H1 (cell line): ENCODE data around the gene CISH.

ENCODE experiments used
- BACH1 ChIP-seq: IDR thresholded peaks from 2 replicates; pipeline ENCODE4 v1.6.1; 2012; ENCODE audit warnings: low read length, improper control_type of control experiment
- BRCA1 ChIP-seq: IDR thresholded peaks from 2 replicates; pipeline ENCODE4 v1.6.1; 2012; ENCODE audit warnings: low read depth, low read length, improper control_type of control experiment
- CREB1 ChIP-seq: IDR thresholded peaks from 2 replicates; pipeline ENCODE4 v1.6.1; 2012; ENCODE audit warnings: inconsistent platforms
- CTCF ChIP-seq, 3 experiments: IDR thresholded peaks; 1 replicate in 2 of 3; 2 replicates in 1 of 3; pipeline versions ENCODE4 v1.5.1 to v1.6.1; 2011; ENCODE audit warnings: low read length in 3 of 3, mild to moderate bottlenecking in 3 of 3, inconsistent platforms in 2 of 3, low read depth in 1 of 3, moderate library complexity in 1 of 3; ENCODE audit not compliant: insufficient read depth in 1 of 3; ENCODE audit errors: control extremely low read depth in 1 of 3
- EGR1 ChIP-seq: IDR thresholded peaks from 2 replicates; pipeline ENCODE4 v1.6.1; 2011; ENCODE audit warnings: low read depth, low read length, borderline replicate concordance
- EP300 ChIP-seq, 2 experiments: IDR thresholded peaks; 1 replicate in 1 of 2; 2 replicates in 1 of 2; pipeline ENCODE4 v1.6.1; 2011 to 2012; ENCODE audit warnings: low read depth in 2 of 2, low read length in 2 of 2, mild to moderate bottlenecking in 2 of 2, borderline replicate concordance in 1 of 2, inconsistent platforms in 1 of 2, moderate library complexity in 1 of 2
- EZH2 ChIP-seq: fragments of 200-600 bp; sonication (generic); IDR thresholded peaks from 2 replicates; pipeline ENCODE4 v1.7.1; 2012; ENCODE audit warnings: low read depth, mild to moderate bottlenecking, moderate library complexity, low read length, inconsistent platforms; ENCODE audit not compliant: severe bottlenecking
- FOSL1 ChIP-seq: IDR thresholded peaks from 2 replicates; pipeline ENCODE4 v1.6.1; 2011; ENCODE audit warnings: mild to moderate bottlenecking, low read depth, low read length, moderate library complexity; ENCODE audit not compliant: insufficient read depth
- JUND ChIP-seq: IDR thresholded peaks from 2 replicates; pipeline ENCODE4 v1.6.1; 2011; ENCODE audit warnings: mild to moderate bottlenecking, improper control_type of control experiment, low read length
- POLR2A ChIP-seq, 2 experiments: IDR thresholded peaks; 1 replicate in 1 of 2; 2 replicates in 1 of 2; pipeline ENCODE4 v1.6.1; 2011; ENCODE audit warnings: low read depth in 2 of 2, low read length in 2 of 2, mild to moderate bottlenecking in 2 of 2; ENCODE audit errors: control extremely low read depth in 1 of 2
- POLR2AphosphoS5 ChIP-seq: IDR thresholded peaks from 2 replicates; pipeline ENCODE4 v1.6.1; 2011; ENCODE audit warnings: low read depth, low read length
- SAP30 ChIP-seq: fragments of 300-600 bp; sonication (generic); IDR thresholded peaks from 2 replicates; pipeline ENCODE4 v1.7.1; 2012; ENCODE audit warnings: low read length, moderate library complexity, mild to moderate bottlenecking, inconsistent platforms; ENCODE audit not compliant: insufficient read depth, insufficient replicate concordance
- TAF1 ChIP-seq: IDR thresholded peaks from 2 replicates; pipeline ENCODE4 v1.6.1; 2011; ENCODE audit warnings: mild to moderate bottlenecking, low read depth, low read length

GRCh38 chr3:50567386-50568167 is 44.0 kb downstream of the CISH start, which contains the start of gene C3orf18:
- TF ChIP-seq POLR2AphosphoS5 (no peak), CTCF (IDR thresholded peaks at IDR 0.05; ENCODE audit: control extremely low read depth in 1 of 3, insufficient read depth in 1 of 3, low read depth in 1 of 3, low read length in 3 of 3) (no peak), POLR2A (IDR thresholded peaks at IDR 0.05; ENCODE audit: control extremely low read depth in 1 of 2, low read depth in 2 of 2, low read length in 2 of 2) (no peak), BRCA1 (no peak), BACH1 (no peak), EP300 (IDR thresholded peaks at IDR 0.05; ENCODE audit: borderline replicate concordance in 1 of 2, low read depth in 2 of 2, low read length in 2 of 2) (no peak), JUND (no peak), EGR1 (no peak), CREB1 (no peak), EZH2 (no peak), SAP30 (no peak), TAF1 (no peak; the same call in 1 of the 2 replicates), FOSL1 (no peak)
